GF-D8 (cell line): ENCODE measurements around the gene KRT6C.
"Not testable (repeated sequence)": the region's sequence is repeated elsewhere in the genome, so short reads cannot be mapped to it uniquely, and the experiment has no call there.

Source experiments
- DNase-seq: peaks from one replicate; lab custom pipeline; 2025; lab: John Stamatoyannopoulos, UW

The KRT6C gene

DNA sequence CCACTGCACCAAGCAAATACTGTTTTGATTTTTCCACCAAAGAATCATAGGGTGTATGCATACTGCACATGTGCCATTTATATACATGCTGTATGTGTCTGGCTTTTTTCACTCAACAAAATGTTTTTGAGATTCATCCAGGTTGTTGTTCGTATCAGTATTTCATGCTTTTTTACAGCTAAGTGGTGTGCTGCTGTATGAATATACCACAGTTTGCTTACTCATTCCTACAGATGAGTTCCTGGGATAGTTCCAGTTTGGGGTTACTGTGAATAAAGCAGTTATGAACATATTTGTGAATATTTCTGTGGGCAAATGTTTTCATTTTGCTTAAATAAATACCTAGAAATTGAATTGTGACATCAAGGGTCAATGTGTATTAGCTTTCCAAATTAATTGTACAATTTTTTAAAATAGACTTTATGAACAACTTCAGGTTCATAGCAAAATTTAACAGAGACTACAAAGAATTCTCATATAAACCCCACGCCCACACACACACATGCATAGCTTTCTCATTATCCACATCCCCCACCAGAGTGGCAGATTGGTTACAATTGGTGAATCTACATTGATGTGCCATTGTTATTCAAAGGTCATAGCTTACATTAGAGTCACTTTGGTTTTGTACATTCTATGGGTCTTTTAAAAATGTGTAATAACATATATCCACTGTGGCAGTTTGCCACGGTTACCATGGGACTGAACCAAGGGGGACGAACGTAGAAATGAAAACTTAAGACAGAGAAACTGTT, 26.4 kb upstream of the KRT6C start:
- DNase-seq: no peak

DNA sequence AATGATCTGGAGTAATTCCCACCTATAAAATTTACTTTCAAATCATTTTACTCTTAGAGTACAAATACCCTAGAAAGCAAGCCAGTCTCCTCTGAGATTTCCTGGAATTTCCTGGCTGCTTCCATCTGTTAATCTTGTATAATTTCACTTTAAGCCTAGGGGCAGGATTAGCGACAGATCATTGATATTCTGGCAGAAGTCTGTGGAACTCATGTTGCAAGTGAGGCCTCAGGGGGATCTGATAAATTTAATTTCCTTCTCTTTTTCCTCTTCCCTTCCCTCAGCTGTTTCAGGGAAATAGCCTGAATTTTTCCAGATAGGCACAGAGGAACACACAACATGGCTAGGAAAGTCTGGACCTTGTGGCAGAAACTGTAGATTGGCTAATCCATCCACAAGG, 25.3 kb upstream of the KRT6C start:
- DNase-seq: no peak

DNA sequence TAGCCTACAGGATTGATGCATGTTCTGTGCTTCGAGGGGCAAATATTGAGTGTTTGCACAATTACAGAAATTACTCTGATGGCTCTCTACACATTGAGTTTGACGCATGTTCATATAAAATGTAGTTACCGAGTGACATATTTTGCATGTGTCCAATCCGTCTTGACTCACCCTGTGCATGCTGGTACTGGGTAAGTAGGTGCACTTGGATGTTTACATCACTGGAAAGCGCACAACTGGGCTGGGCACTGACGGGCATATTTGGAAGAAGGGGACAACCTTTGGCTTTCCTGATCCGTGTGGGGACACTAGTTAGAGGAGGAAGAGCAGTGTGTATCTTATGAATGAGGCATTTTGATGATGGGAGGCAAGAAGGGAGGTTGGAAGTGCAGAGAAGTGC, 24.4 kb upstream of the KRT6C start:
- DNase-seq: no peak

DNA sequence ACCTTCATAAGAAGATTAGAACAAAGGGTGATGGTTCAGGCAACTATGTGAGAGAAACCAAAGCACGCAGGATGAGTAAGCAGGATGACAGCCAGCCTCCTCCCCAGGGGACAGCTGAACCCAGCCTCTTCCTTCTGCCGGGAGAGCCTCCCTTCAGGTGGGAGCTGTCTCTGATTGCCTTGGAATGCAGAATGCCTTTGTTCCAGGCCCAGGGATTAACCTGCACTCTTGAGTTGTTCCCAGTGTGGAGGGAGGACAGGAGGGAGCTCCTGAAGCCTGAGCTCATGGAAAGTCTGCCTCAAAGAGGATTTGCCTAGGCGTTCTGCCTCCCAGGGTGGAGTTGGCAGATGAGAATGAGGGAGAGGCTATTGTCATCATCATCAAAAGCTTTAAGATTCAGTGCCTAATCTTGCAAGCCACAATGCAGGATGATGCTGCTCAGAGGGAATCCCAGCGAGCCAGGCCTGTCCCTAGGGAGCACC, 23.0 kb upstream of the KRT6C start:
- no peak for DNase-seq

DNA sequence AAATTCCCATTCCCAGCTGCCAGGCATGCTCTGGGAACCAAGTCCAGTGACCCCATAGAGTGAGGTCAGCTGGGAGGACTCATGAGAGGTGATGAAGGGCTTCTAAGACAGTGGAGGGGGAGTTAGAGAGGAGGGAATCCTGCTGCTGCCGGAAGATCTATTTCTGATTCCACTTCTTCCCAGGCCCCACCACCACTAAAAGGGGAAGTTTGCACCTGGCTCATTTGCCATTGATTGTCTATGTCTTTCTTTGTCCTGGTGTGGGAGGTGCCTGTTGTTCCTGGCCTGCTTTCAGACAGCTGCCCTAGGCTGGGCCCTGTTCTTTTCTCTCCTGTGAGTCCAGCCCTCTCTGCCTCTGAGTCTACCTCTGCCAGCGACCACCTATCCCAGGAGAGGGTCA, 22.4 kb upstream of the KRT6C start:
- DNase-seq: no peak

DNA sequence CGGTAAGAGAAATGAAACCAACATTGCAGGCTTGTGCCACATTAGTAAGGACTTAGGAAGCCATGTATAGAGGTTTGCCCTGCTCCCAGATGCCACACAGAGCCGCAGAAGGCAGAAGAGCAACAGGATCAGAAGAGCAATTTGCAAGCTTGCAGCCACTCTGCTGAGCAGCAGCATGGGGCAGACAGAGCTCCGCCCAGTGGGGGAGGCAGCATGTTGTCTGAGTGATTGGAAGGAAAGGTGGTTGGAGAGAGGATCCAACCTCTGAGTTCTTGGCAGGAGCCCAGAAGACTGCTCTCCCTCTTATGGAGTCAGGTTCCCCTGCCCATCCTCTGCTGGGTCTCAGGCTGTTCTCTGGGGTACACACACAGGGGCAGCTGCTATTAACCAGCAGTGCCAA, 21.8 kb upstream of the KRT6C start:
- no peak for DNase-seq

DNA sequence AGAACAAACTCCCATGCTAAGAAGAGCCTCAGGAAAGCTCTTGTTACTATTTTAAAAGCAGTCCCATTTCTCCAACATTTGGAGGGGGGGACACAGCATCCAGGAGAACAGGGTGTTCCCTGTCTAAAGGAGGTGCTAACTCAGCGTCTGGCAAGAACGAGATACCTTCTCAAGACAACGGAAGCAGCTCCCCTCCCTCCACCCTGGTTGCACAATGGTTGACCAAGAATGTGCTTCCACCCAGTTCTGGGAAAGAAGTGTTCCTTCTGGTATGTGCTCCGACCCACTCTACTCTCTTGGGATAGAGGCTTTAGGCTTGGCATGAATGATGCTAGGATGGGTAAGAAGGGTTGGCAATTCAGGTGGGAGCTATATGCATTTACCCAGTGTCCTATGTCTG, 20.9 kb upstream of the KRT6C start:
- DNase-seq: no peak

DNA sequence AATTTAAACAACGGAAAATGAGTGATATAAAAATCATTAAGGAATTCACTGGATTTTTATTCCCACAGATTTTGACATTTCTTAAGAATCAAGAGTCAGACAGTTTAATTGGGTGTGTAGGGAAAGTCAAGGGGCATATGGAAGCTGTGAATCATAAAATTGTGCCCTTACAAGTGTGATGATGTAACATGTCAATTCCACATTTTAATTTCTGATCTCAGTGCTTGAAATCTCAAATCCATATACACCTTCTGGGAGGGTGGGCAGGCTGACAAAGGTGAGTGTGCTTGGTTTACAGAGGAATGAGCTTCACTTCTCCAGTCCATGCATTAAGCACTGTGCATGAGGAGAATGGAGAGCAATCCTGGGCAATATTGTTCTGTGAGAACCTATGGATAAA, 20.5 kb upstream of the KRT6C start:
- DNase-seq: no peak

DNA sequence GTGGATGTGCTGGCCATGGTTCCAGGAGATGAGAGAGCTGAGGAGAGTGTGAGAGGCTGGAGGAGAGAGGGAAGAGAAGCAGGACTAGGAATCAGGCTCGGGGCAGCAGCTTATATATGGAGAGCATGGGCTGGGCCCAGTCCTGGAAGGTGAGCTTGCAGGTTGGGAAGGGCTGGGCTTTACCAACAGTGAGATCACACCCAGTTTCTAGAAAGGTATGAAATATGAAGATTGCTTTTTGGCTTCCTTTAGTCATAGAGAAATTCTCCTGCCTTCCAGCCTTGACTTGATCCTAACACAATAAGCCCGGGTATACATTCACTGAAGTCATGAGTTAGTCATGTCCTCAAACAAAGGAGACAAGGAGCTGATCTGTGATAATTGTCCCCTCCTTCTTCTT, 19.6 kb upstream of the KRT6C start, which contains the start of gene KRT6A:
Gene KRT6A, minus strand, starts transcription at position 86 of the 400 bp plus-strand sequence. Its CDS starts 69 bp downstream, at position 17.
- DNase-seq: no peak

DNA sequence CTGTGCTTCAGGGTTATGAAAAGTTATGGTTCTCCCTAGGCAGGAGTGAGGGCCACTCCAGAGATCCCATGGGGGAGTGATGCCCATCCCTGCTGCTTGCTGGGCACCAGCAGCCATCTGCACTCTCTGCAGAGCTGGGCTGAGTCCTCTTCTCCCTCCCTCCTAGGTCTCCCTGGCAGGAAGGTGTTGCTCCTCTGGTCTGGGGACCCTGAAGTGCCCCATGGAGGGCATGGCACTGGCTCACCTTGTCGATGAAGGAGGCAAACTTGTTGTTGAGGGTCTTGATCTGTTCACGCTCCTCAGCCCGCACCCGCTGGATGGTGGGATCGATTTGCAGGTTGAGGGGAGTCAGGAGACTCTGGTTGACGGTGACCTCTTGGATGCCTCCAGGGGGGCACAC, 18.8 kb upstream of the KRT6C start:
- not testable (repeated sequence) for DNase-seq

DNA sequence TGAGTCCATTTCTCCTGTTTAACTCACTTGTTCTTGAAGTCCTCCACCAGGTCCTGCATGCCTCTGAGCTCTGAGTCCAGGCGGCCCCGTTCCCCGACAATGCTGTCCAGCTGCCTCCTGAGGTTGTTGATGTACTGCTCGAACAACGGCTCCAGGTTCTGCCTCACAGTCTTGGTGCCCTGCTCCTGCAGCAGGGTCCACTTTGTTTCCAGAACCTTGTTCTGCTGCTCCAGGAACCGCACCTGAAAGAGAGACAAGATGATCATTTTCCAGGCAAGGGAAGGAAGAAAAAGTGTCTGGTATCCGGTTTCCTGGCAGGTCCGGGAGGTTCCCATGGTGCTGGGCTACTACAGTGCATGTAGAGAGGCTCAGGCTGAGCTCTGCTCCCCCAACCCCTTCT, 17.9 kb upstream of the KRT6C start:
- DNase-seq: not testable (repeated sequence)

DNA sequence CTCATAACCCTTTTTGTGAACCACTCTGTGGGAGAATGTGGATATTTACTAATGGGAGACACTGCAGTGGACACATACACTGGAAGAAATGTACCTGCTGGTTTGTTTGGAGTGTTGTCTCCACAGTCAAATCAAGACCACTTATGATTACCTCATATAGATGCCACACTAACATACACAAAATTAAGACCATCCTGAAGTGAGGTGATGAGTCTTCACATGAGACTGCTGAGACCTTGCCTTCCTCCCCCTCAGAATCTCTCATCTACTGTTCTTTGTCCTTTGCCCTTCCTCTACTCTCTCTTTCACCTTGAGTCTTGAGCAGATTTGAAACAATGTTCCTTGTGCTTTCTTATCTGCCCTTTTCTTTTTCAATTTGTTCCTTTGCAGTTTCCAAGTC, 15.1 kb upstream of the KRT6C start:
- DNase-seq: no peak

DNA sequence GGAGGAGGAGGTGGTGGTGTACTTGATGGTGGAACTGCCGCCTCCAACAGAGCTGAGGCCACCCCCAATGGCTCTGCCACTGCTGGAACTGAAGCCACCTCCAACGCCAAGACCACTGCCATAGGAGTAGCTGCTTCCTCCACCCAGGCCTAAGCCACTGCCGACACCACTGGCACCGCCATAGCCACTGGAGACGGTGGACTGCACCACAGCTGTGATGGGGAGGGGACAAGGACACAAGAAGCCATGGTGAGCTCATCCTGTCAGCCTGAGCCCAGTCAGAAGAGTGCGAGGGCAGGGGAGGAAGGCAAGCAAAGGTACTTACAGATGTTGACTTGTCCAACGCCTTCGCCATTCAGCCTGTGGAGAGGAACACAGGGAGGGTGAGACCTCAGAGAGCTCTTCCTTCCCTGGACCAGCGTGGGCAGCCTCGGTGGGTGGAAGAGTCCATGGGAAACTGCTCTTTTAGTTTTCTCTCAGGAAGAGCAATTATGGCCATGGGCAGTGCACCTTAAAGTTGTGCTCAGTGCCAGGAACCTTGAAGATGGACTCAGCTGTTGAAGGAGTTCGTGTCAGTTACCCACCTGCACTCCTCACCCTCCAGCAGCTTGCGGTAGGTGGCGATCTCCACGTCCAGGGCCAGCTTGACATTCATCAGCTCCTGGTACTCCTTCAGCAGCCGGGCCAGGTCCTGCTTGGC, 14.3 kb upstream of the KRT6C start:
- not testable (repeated sequence) for DNase-seq

DNA sequence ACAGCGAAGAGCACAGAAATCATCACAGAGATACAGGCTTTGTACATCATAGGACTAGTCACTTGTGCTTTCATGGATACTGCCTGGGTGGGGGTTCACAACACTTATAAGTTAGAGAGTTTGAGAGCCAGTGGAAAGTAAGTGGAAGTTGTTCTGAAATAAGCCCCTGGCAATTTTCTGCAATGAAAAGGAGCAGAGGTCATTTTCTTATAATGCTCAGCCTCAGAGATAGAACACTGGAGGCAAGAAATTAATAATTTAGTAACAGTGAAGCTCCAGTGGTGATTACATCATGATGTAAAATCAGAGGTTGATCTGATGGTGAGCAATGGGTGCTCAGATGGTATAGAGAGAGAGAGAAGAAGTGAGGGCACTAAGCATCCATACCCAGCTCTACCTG, 13.6 kb upstream of the KRT6C start:
- DNase-seq: no peak

DNA sequence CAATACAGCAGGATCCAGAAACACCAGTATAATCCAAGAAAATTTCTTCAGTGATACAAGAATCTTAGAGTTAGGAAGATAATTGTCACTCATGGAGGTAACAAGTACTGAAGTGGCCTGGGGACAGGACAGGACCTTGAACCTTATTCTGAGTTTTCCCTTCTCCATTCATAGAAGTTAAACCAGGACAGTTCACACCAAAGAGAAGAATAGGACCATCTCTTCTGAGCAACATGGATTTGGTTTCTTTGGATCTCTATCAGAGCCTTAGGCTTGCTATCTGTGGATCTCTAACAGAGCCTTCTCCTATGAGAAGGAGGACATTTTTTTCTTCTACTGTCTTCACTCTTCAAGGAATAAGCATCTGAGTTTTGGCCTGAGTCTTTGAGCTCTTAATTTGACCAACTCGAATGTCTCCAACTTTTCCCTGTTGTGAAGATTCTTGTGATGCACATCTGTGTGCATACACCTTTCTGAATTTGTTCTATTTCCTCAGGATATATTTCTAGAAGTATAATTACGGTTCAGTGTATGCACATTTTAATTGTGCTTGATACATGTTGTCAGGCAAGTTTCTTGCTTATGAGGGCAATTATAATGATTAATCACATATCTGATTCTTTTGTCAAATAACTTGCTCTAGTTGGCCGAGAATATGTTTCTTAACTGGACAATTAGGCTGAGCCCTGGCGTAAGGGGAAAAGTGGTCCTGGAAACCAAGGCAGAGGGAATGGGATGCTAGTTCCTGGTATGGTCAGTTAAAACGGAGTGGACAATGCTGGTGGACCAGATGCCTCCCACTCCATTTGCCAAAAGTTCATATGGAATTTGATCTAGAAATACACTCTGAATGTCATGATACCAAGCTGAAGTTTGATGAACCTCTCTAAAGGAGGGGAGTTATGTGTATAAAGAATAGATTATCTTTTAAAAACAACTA, 12.8 kb upstream of the KRT6C start:
- no peak for DNase-seq

DNA sequence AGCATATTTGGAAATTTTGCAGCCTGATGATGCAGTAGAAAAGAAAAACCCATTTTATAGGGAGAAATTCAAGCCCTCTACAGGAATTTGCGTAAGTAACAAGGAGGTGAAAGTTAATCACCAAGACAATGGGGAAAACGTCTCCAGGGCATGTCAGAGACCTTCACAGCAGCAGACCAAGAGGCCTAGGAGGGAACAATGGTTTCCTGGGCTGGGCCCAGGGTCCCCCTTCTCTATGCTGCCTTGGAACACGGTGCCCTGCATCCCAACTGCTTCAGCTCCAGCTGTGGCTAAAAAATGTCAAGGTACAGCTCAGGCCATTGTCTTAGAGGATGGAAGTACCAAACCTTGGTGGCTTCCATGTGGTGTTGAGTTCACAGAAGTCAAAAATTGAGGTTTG, 6.5 kb upstream of the KRT6C start:
- DNase-seq: no peak

DNA sequence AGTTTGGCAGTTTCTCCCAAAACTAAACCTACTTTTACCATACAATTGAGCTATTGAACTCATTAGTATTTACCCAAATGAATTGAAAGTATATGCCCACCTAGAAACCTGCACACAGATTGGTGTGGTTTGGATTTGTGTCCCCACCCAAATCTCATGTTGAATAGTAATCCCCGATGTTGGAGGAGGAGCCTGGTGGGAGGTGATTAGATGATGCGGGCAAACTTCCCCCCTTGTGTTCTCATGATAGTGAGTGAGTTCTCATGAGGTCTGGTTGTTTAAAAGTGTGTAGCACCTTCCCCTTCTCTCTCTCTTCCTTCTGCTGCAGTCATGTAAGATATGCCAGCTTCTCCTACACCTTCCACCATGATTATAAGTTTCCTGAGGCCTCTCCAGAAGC, 4.0 kb upstream of the KRT6C start:
- no peak for DNase-seq

DNA sequence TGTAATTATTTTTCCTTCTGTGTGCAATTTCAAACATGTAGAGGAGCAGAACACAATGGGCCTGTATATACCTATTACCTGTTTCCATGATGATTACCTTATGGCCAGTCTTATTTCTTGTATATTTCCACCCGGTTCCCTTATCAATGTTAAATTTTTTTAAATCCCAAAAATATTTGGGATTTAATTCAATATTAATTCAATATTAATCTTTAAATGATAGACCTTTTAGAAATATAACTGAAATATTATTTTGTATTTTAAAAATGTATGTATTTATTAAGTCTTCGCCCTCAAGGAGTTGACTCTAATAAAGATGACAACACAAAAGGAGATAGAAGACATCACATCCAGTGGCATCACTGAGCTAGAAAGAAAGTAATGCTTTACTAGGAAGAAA, 607 bp upstream of the KRT6C start:
- DNase-seq: no peak

DNA sequence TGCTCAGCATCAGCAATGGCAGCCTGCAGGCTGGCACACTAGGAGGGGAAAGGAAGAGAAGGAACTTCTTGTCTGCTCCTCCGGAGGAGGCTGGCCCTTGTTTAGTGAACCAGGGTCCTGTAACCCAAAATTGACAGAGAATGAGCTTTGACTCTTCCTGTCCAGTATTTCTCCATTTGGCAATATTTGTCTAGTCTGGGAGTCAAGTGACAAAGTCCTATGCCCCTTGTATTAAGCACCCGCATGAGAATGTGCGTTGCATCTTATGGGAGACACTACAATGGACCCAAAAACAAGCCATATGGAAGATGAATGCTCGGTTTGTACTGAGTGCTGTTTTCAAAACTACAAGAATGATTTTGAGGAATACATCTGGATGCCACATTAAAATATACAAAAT, 3.8 kb downstream of the KRT6C start:
- DNase-seq: no peak

DNA sequence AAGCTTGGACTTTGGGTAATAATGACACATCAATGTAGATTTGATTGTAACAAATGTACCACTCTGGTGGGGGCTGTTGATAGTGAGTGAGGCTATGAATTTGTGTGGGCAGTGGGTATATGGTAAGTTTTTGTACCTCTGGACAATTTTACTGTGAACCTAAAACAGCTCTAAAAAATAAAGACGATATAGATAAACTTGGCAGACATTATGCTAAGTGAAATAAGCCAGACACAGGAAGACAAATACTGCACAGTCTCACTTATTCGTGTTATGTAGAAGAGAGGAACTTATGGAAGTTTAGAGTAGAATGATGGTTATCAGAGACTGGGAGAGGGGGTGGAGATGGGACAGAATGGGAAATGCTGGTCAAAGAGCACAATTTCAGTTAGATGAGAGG, 8.7 kb downstream of the KRT6C start:
- DNase-seq: no peak

DNA sequence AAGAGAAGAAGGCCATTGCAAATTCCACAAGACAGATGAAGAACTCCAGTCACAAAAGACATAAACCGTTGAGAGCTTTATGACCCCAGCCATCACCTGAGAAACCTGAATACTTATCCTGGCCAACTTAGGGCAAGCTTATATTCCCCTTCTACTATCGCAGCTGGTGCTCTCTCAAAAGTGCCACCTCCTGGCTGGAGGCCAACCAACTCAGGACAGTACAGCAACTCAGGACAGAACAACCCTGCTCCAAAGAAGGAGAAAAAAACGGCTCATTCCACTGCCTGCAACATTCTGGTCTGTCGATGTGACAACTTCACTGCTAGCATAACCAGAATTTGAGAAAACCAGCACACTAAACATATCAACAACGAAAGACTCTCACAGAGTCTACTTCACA, 11.9 kb downstream of the KRT6C start:
- no peak for DNase-seq

DNA sequence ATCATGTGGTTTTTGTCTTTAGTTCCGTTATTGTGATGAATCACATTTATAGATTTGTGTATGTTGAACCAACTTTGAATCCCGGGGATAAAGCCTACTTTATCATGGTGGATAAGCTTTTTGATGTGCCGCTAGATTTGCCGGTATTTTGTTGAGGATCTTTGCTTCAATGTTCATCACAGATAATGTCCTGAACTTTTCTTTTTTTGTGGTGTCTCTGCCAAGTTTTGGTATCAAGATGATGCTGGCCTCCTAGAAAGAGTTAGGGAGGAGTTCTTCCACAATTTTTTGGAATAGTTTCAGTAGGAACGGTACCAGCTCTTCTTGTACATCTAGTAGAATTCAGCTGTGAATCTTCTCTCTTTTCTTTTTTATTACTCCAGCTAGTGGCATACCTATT, 14.7 kb downstream of the KRT6C start:
- no peak for DNase-seq

DNA sequence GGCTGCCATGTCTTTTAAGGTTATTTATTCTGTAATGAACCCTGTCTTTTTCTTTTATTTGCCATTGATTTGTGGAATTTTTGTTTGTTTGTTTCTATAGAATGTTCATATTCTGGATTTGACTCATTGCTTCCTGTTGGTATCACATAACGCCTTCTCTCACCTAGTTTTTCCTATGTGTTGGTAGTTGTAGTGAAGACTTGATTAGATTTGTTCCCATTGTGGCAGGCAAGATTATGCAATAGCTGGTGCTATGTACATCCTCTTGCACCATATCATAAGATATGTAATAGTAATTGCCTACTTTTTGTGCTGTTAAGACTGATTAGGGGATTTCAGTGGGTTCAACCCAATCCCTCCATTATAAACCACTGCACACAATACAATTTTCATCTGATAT, 17.8 kb downstream of the KRT6C start:
- no peak for DNase-seq
